HepG2 (cell line): ENCODE measurements around the gene FBXW2. TPM values are rescaled to one million over a fixed set of nuclear protein-coding genes. Genes with fewer than 3 reads are reported as not detected.

Experiments used
- JDP2 ChIP-seq: sonication (generic); formaldehyde crosslinking; IDR thresholded peaks from 2 replicates; pipeline ENCODE4 v1.8.1; 2022; ENCODE audit warnings: missing genetic modification reagents, borderline replicate concordance
- NFE2 ChIP-seq: sonication (generic); formaldehyde crosslinking; IDR thresholded peaks from 2 replicates; pipeline ENCODE4 v1.4.0; 2020; ENCODE audit warnings: missing genetic modification reagents
- NFKB2 ChIP-seq: sonication (generic); formaldehyde crosslinking; IDR thresholded peaks from 2 replicates; pipeline ENCODE4 v1.4.0; 2020; ENCODE audit warnings: missing genetic modification reagents, borderline replicate concordance
- THAP11 ChIP-seq: IDR thresholded peaks from 2 replicates; pipeline ENCODE4 v1.6.1; 2016; ENCODE audit warnings: missing biosample characterization, missing genetic modification reagents
- ZNF124 ChIP-seq: sonication (generic); formaldehyde crosslinking; IDR thresholded peaks from 2 replicates; pipeline ENCODE4 v1.4.0; 2020; ENCODE audit warnings: missing genetic modification reagents
- ZNF251 ChIP-seq: sonication (generic); formaldehyde crosslinking; IDR thresholded peaks from 2 replicates; pipeline ENCODE4 v1.9.0; 2021; ENCODE audit warnings: mild to moderate bottlenecking, missing genetic modification reagents
- ZNF343 ChIP-seq: sonication (generic); formaldehyde crosslinking; IDR thresholded peaks from 2 replicates; pipeline ENCODE4 v1.4.0; 2020; ENCODE audit warnings: mild to moderate bottlenecking, missing genetic modification reagents
- polyA plus RNA-seq, 8 experiments: library from polyadenylated mRNA; depleted of rRNA in 3 of 8; stranded (reverse) in 7 of 8; unstranded in 1 of 8; fragments of >200 nt; fragmentation: Illumina TruSeq in 4 of 8; extraction: Trizol in 4 of 8; gene quantifications; 2 replicates each; pipeline versions ENCODE4 v1.2.1 to v1.2.3, GENCODE V29; 2011 to 2016; ENCODE audit warnings: low read depth in 4 of 8, missing spikeins in 1 of 8, mixed read lengths in 1 of 8; ENCODE audit not compliant: insufficient read depth in 1 of 8
- total RNA-seq, 5 experiments: library from RNA; depleted of rRNA; stranded (reverse); fragments of >200 nt; fragmentation: Illumina TruSeq; extraction: Trizol; gene quantifications; 2 replicates each; pipeline ENCODE4 v1.2.3, GENCODE V29; 2016; ENCODE audit warnings: low read depth in 1 of 5
- TF ChIP-seq, protein P1 (sequence below): sonication (generic); formaldehyde crosslinking; IDR thresholded peaks from 2 replicates; pipeline ENCODE4 v1.4.0; 2020; ENCODE audit warnings: missing genetic modification reagents
- TF ChIP-seq, protein P2 (sequence below): sonication (generic); formaldehyde crosslinking; IDR thresholded peaks from 2 replicates; pipeline ENCODE4 v1.5.0; 2020; ENCODE audit warnings: mild to moderate bottlenecking, missing genetic modification reagents, moderate library complexity
- TF ChIP-seq, protein P3 (sequence below): sonication (generic); formaldehyde crosslinking; IDR thresholded peaks from 2 replicates; pipeline ENCODE4 v1.4.0; 2020; ENCODE audit warnings: missing genetic modification reagents
- TF ChIP-seq, protein P4 (sequence below), 2 experiments: IDR thresholded peaks; 2 replicates each; pipeline ENCODE4 v1.6.1; 2011 to 2012; ENCODE audit warnings: low read length in 2 of 2, borderline replicate concordance in 1 of 2, low read depth in 1 of 2, mild to moderate bottlenecking in 1 of 2, moderate library complexity in 1 of 2
- TF ChIP-seq, protein P5 (sequence below): IDR thresholded peaks from 2 replicates; pipeline ENCODE4 v1.6.1; 2016
- TF ChIP-seq, protein P6 (sequence below): sonication (generic); formaldehyde crosslinking; IDR thresholded peaks from 2 replicates; pipeline ENCODE4 v1.4.0; 2020; ENCODE audit warnings: missing genetic modification reagents, borderline replicate concordance

The FBXW2 gene
- total and polyA plus RNA-seq, 2 of the 13 experiments (the other 11 are each of a cell fraction or from before 2014, with no cell fraction given): 35.4 to 43.1 TPM

DNA sequence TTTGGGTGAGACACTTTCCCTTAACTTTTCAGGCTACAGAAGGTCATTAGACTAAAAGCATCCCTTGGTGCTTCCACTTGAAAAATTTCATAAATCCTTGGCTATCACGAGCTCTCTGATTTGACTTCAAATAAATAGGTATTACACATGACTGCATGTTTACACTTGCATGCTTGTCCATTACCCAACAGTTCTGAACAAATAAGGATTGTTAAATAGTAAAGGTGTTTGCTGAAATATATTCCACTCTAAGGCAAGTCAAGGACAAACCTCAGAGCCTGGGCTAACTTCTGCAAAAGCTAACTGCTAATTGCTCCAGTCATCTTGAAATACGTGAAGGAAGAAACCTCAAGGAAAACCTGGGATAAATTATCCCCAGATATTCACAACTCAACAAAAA lies 14.5 kb downstream of the FBXW2 start (continued):
- TF ChIP-seq, protein P1, sequence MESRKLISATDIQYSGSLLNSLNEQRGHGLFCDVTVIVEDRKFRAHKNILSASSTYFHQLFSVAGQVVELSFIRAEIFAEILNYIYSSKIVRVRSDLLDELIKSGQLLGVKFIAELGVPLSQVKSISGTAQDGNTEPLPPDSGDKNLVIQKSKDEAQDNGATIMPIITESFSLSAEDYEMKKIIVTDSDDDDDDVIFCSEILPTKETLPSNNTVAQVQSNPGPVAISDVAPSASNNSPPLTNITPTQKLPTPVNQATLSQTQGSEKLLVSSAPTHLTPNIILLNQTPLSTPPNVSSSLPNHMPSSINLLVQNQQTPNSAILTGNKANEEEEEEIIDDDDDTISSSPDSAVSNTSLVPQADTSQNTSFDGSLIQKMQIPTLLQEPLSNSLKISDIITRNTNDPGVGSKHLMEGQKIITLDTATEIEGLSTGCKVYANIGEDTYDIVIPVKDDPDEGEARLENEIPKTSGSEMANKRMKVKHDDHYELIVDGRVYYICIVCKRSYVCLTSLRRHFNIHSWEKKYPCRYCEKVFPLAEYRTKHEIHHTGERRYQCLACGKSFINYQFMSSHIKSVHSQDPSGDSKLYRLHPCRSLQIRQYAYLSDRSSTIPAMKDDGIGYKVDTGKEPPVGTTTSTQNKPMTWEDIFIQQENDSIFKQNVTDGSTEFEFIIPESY (CRISPR knock-in tag): no peak
- TF ChIP-seq ZNF124 (CRISPR knock-in tag) (no peak; the same call in 1 of the 2 replicates), NFKB2 (CRISPR knock-in tag) (no peak), NFE2 (CRISPR knock-in tag) (no peak), ZNF343 (CRISPR knock-in tag) (no peak), THAP11 (peak; percentile 71), ZNF251 (CRISPR knock-in tag) (no peak), JDP2 (no peak; the same call in 1 of the 2 replicates)
- TF ChIP-seq, protein P2, sequence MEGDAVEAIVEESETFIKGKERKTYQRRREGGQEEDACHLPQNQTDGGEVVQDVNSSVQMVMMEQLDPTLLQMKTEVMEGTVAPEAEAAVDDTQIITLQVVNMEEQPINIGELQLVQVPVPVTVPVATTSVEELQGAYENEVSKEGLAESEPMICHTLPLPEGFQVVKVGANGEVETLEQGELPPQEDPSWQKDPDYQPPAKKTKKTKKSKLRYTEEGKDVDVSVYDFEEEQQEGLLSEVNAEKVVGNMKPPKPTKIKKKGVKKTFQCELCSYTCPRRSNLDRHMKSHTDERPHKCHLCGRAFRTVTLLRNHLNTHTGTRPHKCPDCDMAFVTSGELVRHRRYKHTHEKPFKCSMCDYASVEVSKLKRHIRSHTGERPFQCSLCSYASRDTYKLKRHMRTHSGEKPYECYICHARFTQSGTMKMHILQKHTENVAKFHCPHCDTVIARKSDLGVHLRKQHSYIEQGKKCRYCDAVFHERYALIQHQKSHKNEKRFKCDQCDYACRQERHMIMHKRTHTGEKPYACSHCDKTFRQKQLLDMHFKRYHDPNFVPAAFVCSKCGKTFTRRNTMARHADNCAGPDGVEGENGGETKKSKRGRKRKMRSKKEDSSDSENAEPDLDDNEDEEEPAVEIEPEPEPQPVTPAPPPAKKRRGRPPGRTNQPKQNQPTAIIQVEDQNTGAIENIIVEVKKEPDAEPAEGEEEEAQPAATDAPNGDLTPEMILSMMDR: no peak
- TF ChIP-seq, protein P3, sequence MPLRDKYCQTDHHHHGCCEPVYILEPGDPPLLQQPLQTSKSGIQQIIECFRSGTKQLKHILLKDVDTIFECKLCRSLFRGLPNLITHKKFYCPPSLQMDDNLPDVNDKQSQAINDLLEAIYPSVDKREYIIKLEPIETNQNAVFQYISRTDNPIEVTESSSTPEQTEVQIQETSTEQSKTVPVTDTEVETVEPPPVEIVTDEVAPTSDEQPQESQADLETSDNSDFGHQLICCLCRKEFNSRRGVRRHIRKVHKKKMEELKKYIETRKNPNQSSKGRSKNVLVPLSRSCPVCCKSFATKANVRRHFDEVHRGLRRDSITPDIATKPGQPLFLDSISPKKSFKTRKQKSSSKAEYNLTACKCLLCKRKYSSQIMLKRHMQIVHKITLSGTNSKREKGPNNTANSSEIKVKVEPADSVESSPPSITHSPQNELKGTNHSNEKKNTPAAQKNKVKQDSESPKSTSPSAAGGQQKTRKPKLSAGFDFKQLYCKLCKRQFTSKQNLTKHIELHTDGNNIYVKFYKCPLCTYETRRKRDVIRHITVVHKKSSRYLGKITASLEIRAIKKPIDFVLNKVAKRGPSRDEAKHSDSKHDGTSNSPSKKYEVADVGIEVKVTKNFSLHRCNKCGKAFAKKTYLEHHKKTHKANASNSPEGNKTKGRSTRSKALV (CRISPR knock-in tag): no peak
- TF ChIP-seq, protein P4, sequence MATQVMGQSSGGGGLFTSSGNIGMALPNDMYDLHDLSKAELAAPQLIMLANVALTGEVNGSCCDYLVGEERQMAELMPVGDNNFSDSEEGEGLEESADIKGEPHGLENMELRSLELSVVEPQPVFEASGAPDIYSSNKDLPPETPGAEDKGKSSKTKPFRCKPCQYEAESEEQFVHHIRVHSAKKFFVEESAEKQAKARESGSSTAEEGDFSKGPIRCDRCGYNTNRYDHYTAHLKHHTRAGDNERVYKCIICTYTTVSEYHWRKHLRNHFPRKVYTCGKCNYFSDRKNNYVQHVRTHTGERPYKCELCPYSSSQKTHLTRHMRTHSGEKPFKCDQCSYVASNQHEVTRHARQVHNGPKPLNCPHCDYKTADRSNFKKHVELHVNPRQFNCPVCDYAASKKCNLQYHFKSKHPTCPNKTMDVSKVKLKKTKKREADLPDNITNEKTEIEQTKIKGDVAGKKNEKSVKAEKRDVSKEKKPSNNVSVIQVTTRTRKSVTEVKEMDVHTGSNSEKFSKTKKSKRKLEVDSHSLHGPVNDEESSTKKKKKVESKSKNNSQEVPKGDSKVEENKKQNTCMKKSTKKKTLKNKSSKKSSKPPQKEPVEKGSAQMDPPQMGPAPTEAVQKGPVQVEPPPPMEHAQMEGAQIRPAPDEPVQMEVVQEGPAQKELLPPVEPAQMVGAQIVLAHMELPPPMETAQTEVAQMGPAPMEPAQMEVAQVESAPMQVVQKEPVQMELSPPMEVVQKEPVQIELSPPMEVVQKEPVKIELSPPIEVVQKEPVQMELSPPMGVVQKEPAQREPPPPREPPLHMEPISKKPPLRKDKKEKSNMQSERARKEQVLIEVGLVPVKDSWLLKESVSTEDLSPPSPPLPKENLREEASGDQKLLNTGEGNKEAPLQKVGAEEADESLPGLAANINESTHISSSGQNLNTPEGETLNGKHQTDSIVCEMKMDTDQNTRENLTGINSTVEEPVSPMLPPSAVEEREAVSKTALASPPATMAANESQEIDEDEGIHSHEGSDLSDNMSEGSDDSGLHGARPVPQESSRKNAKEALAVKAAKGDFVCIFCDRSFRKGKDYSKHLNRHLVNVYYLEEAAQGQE (IDR thresholded peaks at IDR 0.05; ENCODE audit: borderline replicate concordance in 1 of 2, low read depth in 1 of 2, low read length in 2 of 2): peak in 1 of 2 experiments; percentile 46; a peak in 1 of 4 replicates
- TF ChIP-seq, protein P5, sequence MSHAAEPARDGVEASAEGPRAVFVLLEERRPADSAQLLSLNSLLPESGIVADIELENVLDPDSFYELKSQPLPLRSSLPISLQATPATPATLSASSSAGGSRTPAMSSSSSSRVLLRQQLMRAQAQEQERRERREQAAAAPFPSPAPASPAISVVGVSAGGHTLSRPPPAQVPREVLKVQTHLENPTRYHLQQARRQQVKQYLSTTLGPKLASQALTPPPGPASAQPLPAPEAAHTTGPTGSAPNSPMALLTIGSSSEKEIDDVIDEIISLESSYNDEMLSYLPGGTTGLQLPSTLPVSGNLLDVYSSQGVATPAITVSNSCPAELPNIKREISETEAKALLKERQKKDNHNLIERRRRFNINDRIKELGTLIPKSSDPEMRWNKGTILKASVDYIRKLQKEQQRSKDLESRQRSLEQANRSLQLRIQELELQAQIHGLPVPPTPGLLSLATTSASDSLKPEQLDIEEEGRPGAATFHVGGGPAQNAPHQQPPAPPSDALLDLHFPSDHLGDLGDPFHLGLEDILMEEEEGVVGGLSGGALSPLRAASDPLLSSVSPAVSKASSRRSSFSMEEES (CRISPR knock-in tag): peak; percentile 96
- TF ChIP-seq, protein P6, sequence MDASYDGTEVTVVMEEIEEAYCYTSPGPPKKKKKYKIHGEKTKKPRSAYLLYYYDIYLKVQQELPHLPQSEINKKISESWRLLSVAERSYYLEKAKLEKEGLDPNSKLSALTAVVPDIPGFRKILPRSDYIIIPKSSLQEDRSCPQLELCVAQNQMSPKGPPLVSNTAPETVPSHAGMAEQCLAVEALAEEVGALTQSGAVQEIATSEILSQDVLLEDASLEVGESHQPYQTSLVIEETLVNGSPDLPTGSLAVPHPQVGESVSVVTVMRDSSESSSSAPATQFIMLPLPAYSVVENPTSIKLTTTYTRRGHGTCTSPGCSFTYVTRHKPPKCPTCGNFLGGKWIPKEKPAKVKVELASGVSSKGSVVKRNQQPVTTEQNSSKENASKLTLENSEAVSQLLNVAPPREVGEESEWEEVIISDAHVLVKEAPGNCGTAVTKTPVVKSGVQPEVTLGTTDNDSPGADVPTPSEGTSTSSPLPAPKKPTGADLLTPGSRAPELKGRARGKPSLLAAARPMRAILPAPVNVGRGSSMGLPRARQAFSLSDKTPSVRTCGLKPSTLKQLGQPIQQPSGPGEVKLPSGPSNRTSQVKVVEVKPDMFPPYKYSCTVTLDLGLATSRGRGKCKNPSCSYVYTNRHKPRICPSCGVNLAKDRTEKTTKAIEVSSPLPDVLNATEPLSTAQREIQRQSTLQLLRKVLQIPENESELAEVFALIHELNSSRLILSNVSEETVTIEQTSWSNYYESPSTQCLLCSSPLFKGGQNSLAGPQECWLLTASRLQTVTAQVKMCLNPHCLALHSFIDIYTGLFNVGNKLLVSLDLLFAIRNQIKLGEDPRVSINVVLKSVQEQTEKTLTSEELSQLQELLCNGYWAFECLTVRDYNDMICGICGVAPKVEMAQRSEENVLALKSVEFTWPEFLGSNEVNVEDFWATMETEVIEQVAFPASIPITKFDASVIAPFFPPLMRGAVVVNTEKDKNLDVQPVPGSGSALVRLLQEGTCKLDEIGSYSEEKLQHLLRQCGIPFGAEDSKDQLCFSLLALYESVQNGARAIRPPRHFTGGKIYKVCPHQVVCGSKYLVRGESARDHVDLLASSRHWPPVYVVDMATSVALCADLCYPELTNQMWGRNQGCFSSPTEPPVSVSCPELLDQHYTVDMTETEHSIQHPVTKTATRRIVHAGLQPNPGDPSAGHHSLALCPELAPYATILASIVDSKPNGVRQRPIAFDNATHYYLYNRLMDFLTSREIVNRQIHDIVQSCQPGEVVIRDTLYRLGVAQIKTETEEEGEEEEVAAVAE (CRISPR knock-in tag): peak; percentile 64; the same call in 1 of the 2 replicates
